Common myeloid progenitor, CD34-positive (primary cell): Measurements from ENCODE around the gene ABTB2.

ENCODE experiments used
- CTCF ChIA-PET: fragments of 350-600 bp; sonication (Branson Sonifier 250); formaldehyde crosslinking; loops from one replicate; lab custom pipeline; 2021; ENCODE audit warnings: antibody characterized with exemption; lab: Charles Lee
- POLR2A ChIA-PET: fragments of 350-600 bp; sonication (Branson Sonifier 250); formaldehyde crosslinking; loops from one replicate; lab custom pipeline; 2021; ENCODE audit warnings: antibody characterized with exemption; lab: Charles Lee
- DNase-seq, 3 donors: peaks; one replicate each; pipeline versions ENCODE4 v3.0.0 to v3.0.0-alpha.2; 2013
- H3K27ac ChIP-seq, 2 experiments: 1 replicate in 1 of 2; 2 replicates in 1 of 2; pipeline ENCODE4 v1.7.0; 2013; ENCODE audit warnings: inconsistent platforms in 2 of 2, low read length in 2 of 2, mild to moderate bottlenecking in 2 of 2, low read depth in 1 of 2, moderate library complexity in 1 of 2; ENCODE audit not compliant: severe bottlenecking in 2 of 2, insufficient read depth in 1 of 2, poor library complexity in 1 of 2
- H3K27me3 ChIP-seq, 5 experiments: replicated peaks in 2 of 5; 1 replicate in 3 of 5; 2 replicates in 2 of 5; pipeline versions ENCODE4 v1.6.1 to v1.7.0; 2013; ENCODE audit warnings: low read length in 4 of 5, mild to moderate bottlenecking in 2 of 5, moderate library complexity in 2 of 5, inconsistent platforms in 1 of 5; ENCODE audit not compliant: insufficient read depth in 5 of 5, control insufficient read depth in 4 of 5
- H3K36me3 ChIP-seq, 4 experiments: 1 replicate in 2 of 4; 2 replicates in 2 of 4; pipeline versions ENCODE4 v1.6.1 to v1.7.0; 2013; ENCODE audit warnings: low read length in 3 of 4, control low read depth in 1 of 4, mild to moderate bottlenecking in 1 of 4; ENCODE audit not compliant: control insufficient read depth in 4 of 4, insufficient read depth in 4 of 4
- H3K4me1 ChIP-seq, 4 experiments: 1 replicate in 3 of 4; 2 replicates in 1 of 4; pipeline versions ENCODE4 v1.6.1 to v1.7.1; 2013; ENCODE audit warnings: low read length in 3 of 4, mild to moderate bottlenecking in 3 of 4, control low read depth in 1 of 4, inconsistent platforms in 1 of 4, moderate library complexity in 1 of 4; ENCODE audit not compliant: control insufficient read depth in 4 of 4, insufficient read depth in 4 of 4; ENCODE audit errors: control extremely low read depth in 1 of 4
- H3K4me3 ChIP-seq, 7 experiments: 1 replicate in 4 of 7; 2 replicates in 3 of 7; pipeline versions ENCODE4 v1.5.1 to v1.7.0; 2013; ENCODE audit warnings: mild to moderate bottlenecking in 7 of 7, low read length in 6 of 7, moderate library complexity in 6 of 7, inconsistent platforms in 2 of 7, low read depth in 2 of 7, control low read depth in 1 of 7; ENCODE audit not compliant: insufficient read depth in 4 of 7, control insufficient read depth in 1 of 7; ENCODE audit errors: extremely low read depth in 1 of 7
- H3K9me3 ChIP-seq, 5 experiments: 1 replicate in 4 of 5; 2 replicates in 1 of 5; pipeline versions ENCODE4 v1.6.1 to v1.7.1; 2013; ENCODE audit warnings: low read length in 4 of 5, mild to moderate bottlenecking in 2 of 5, inconsistent platforms in 1 of 5, low read depth in 1 of 5, moderate library complexity in 1 of 5; ENCODE audit not compliant: control insufficient read depth in 4 of 5, insufficient read depth in 2 of 5; ENCODE audit errors: control extremely low read depth in 1 of 5
- WGBS: methylation state at CpG from one replicate; pipeline ENCODE4 v1.1.5; 2013; ENCODE audit not compliant: insufficient coverage; 5-methylcytosine and 5-hydroxymethylcytosine counted together

ABTB2 gene

DNA sequence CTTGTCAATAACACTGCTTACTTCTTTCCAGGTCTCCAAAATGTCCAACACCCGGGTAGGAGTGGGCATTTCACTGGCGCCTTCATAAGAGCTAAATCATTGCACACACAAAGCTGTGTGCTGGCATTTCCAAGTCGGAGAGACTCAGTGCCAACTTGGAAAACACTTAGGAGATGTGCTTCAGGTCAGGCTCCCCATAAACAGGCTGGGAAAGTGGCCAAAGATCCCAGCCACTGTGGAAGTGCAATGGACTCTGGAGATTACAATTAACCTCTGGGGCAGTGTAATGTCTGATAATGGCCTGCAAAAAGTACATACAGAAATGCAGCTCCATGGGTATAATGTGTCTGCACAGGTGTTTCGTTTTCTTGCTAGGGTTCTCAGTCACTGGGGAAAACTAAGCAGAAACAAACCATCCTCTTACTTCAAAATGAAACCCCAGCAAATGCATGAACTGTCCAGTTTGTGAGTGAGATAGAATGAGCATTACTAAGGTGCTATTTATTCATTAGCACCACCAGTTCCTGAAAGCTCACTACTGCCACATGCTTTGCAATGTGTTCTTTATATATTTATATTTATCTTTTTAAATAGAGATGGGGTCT, 79.0 kb downstream of the ABTB2 start:
- Histone ChIP-seq H3K36me3 (no peaks in the 10 kb centered on the region), H3K9me3 (no peaks in the 10 kb centered on the region), H3K4me1 (peaks cover 0 to 5% (median 0%) of the 10 kb centered on the region in 4 experiments), H3K27ac (no peak overlapping the region), H3K4me3 (no peak overlapping the region), H3K27me3 (no peaks in the 10 kb centered on the region)
- DNase-seq = no peak
- POLR2A ChIA-PET = no interaction called here
- CTCF ChIA-PET = interaction anchor here (2.3 kb wide), 1 partner anchor 18 kb away, joined by 6 read pairs; no protein-coding TSS in a partner anchor
- 97% methylated on average over 3 of the region's 4 CpGs for WGBS

DNA sequence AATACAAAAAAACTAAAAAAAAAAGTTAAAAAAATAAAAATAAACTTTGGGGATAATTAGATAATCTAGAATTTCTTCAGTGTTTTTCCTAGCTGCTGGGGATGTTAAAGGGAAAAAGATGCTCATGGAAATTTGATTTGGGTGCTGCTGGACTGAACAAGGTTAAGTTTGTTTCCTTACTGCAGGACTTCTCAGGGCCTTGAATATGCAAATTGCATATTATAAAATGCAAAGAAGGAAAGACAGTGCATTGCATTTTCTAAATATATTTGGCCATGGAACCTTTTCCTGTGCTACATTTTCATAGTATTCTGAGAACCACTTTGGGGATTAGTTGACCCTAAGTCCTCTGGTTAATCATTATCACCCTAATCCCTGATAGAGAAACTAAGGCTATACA, 79.6 kb downstream of the ABTB2 start:
- POLR2A ChIA-PET = no interaction called here
- Histone ChIP-seq H3K4me3 (no peak overlapping the region), H3K4me1 (peaks cover 0 to 5% (median 0%) of the 10 kb centered on the region in 4 experiments), H3K27me3 (no peaks in the 10 kb centered on the region), H3K27ac (no peak overlapping the region), H3K36me3 (no peaks in the 10 kb centered on the region), H3K9me3 (no peaks in the 10 kb centered on the region)
- no peak for DNase-seq
- CTCF ChIA-PET = no interaction called here

DNA sequence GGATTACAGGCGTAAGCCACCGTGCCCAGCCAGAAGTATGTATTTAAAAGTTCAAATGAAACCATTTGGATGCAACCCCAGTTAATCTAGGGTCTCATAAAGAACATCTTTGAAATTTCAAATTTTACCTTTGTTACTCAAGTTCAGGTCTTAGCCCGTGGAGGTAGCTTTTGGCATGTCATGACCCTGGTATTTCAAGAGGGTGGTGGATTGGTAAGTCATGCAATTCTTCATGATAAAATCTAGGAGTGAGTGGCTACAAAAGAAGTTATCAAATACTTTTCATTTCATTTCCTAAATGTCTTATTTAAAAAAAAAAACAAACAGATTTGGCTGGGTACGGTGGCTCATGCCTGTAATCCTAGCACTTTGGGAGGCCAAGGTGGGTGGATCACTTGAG, 80.6 kb downstream of the ABTB2 start:
- CTCF ChIA-PET = no interaction called here
- POLR2A ChIA-PET = no interaction called here
- no peaks in the 10 kb centered on the region for H3K36me3 ChIP-seq
- H3K4me1 ChIP-seq = peaks cover 0 to 5% (median 0%) of the 10 kb centered on the region in 4 experiments
- no peak for DNase-seq
- H3K27me3 ChIP-seq = no peaks in the 10 kb centered on the region
- H3K9me3 ChIP-seq = no peaks in the 10 kb centered on the region
- 95% methylated on average over 2 of the region's 4 CpGs for WGBS
- H3K4me3 ChIP-seq = no peak overlapping the region
- H3K27ac ChIP-seq = no peak overlapping the region

DNA sequence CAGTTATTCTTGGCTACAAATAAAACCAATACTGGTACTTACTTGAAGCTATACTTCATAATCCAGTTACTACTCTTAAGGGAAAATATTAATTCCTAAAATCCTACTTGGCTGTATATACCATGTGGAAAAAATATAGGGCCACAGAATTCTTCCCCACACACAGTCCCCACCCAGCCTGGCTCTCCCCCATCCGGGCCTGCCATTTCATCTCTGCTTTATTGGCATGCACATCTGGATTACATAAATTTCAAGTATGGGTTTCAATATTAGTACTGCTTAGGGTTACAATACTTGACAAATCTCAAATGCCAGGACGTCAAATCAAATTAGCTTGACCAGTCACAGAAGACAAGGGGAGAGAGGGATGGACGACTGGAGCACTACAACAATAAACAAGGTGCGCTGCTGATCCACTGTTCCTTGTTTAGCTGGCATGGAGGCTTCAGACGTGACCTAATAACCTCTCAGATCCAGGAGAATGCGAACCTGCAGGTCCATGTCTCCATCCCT, 81.4 kb downstream of the ABTB2 start:
- H3K27me3 ChIP-seq = no peaks in the 10 kb centered on the region
- ChIA-PET POLR2A (interaction anchor here (0.6 kb wide), 1 partner anchor 69 kb away, joined by 3 read pairs; no protein-coding TSS in a partner anchor), CTCF (no interaction called here)
- no peaks in the 10 kb centered on the region for H3K9me3 ChIP-seq
- DNase-seq = no peak
- H3K4me1 ChIP-seq = peaks cover 0 to 8% (median 2%) of the 10 kb centered on the region in 4 experiments
- no peak overlapping the region for H3K27ac ChIP-seq
- 98% methylated on average over 5 of the region's 6 CpGs for WGBS
- H3K36me3 ChIP-seq = no peaks in the 10 kb centered on the region
- no peak overlapping the region for H3K4me3 ChIP-seq

DNA sequence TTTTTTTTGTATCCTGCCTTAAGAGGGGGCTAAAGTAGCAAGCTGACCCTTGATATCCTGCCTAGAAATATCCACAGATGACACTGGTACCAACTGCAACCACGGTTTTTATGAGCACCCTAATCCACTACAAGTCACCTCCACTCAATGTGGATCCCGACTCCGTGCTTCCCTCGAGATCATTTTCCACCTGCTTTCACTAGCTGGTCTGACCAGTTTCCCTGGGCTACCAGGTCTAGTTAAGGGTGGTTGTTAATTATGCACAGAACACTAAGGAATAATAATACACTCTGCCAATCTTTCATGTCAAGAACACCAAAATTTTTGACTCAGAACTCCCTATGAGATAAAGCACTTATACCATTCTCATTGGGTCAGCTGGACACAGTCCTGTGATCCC, 82.3 kb downstream of the ABTB2 start:
- no peak for DNase-seq
- Histone ChIP-seq H3K27me3 (no peaks in the 10 kb centered on the region), H3K9me3 (no peaks in the 10 kb centered on the region), H3K4me1 (peaks cover 0 to 16% (median 7%) of the 10 kb centered on the region in 4 experiments), H3K27ac (no peak overlapping the region), H3K4me3 (no peak overlapping the region), H3K36me3 (no peaks in the 10 kb centered on the region)
- CTCF ChIA-PET = no interaction called here
- WGBS = 100% methylated on average over 1 of the region's 4 CpGs
- POLR2A ChIA-PET = interaction anchor here (0.6 kb wide), 1 partner anchor 68 kb away, joined by 3 read pairs; no protein-coding TSS in a partner anchor

DNA sequence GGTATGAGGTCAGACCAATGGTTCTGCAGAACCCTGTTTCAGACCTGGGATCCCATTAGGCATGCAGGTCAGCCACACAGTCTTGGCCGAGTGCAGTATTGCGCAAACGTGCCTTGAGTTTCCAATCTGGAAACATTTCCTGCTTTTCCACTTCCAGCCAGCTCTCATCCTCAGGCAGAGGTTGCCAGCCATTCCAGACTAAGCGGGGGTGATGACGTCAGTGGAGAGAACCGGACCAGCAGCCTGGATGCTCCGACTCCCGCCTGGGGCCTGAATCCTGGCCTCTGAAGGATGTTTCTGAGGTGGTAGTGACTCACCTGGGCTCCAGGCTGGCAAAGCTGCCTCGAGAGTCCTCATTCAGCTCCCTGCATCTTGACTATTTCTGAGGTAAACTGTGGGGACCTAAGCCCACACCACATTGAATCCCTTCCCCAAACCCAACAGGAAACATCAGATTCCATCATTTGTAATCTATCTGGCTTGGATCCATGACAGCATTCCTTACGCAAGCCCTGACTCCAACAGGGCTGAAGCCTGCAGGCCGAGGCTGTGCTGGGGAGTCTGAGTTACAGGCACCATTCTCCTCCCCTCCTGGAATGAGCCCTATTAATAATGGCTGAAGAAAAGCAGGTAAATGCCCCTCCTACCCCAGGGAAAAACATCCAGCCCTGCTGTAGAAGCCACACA, 83.0 kb downstream of the ABTB2 start:
- peaks cover 3 to 18% (median 12%) of the 10 kb centered on the region in 4 experiments for H3K4me1 ChIP-seq

DNA sequence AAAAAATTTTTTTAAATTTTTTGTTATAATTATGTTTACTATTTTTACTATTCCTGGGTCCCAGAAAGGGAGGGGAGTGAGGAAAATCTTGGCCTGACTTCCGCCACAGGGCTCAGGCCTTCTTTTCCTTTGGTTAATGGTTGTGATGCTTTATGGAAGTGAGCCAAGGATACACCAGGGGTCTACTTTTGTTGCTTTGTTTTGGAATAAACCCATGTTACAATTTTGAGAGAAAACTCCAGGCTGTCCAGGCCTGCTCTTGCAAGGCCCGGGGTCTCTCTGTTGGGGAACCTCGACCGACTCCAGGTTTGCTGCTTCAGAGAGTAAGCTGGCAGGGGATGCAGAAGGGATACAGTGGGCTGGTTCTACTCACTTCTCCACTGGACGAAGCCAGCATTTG, 84.7 kb downstream of the ABTB2 start:
- CTCF ChIA-PET = no interaction called here
- POLR2A ChIA-PET = no interaction called here

More for the DNA sequence above, 83.0 kb downstream of the ABTB2 start:
- Histone ChIP-seq H3K27me3 (no peaks in the 10 kb centered on the region), H3K9me3 (no peaks in the 10 kb centered on the region), H3K4me3 (no peak overlapping the region), H3K36me3 (no peaks in the 10 kb centered on the region), H3K27ac (no peak overlapping the region)
- POLR2A ChIA-PET = no interaction called here
- DNase-seq = no peak
- 96% methylated on average over 8 of the region's 11 CpGs for WGBS
- CTCF ChIA-PET = interaction anchor here (1.2 kb wide), 1 partner anchor 9 kb away, joined by 4 read pairs; no protein-coding TSS in a partner anchor

More for the DNA sequence above, 84.7 kb downstream of the ABTB2 start:
- WGBS = 98% methylated on average over 5 of the region's 5 CpGs
- H3K4me3 ChIP-seq = no peak overlapping the region
- H3K4me1 ChIP-seq = peaks cover 11 to 35% (median 29%) of the 10 kb centered on the region in 4 experiments
- no peaks in the 10 kb centered on the region for H3K36me3 ChIP-seq
- DNase-seq = no peak
- H3K27me3 ChIP-seq = no peaks in the 10 kb centered on the region
- no peaks in the 10 kb centered on the region for H3K9me3 ChIP-seq
- H3K27ac ChIP-seq = no peak overlapping the region
